ENCODE data around the gene ARHGAP23.

Gene ARHGAP23

DNA sequence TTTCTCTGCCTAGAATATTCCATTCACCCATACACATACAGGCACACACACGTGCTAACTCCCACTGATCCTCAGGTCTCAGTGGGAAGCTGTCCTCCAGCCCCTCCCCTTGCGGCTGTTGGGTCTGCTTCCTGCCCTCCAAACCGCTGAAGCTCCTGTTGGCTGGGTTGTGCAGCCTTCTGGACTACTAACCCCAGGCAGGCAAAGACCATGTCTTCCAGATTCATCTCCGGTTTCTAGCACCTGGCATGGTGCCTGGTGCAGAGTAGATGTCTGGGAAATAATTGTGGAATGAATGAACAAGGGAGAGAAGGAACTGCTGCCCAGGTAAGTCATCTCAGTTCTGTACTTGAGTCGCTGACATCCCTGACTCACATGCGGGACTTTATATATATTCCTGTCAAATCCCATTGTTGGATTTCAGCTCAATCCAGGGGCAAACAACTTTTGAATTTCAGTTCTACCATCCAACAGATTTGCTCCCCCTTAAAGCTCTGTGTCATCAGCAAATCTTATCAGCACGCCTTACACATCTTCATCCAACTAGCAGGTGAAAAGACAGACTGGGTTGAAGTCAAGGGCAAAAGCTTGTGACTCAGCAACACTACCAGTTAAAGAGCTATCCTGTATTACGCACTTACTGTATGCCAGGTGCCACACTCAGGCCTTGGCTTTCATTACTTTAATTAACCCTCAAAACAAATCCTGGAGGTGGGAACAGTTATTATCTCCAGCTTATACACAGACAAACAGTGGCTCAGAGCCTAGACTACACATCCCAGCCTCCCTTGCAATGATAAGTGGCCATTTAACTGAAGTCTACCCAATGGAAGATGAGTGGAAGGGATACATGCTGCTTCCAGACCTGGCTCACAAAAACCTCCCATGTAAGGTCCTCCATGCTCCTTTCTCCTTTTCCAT lies 126.4 kb downstream of the ARHGAP23 start:
- DNase-seq = no peak

DNA sequence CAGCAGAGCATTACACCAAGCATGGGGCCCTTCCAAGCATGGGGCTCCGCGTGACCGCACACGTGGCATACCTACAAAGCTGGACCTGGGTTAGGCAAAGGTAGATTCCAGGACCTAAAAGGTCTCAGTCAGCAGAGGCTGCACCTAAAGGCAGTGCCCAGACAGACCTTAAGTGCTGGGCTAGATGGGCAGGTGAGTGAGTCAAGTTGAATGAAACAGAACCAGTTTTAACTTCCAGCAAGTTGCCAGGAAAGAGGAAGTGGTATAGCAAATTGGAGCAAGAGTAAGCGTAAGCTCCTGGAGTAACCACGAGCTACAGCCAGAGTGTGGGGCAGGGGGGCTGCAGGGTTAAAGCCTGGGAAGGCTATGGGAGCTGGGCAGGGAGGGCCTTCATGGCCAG lies 128.0 kb downstream of the ARHGAP23 start:
- DNase-seq = no peak

DNA sequence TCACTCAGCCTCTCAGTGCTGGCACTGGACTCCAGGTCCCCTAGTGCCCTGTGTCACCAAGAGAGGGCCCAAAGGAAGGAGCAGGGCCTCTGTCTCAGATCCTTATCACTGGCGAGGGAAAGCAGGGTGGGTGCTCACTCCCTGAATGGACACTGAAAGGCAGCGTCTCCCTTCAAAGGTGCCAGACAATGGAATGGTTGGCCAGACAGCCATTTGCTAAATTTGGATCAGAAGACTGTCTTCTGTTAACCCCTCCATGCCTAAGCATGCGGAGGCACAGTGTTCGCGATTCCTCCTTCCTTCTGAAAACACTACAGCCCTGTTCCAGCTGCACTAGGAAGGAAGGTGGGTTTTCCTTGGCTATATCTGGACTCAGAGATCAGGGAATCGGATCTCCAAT lies 129.1 kb downstream of the ARHGAP23 start:
- DNase-seq = no peak

DNA sequence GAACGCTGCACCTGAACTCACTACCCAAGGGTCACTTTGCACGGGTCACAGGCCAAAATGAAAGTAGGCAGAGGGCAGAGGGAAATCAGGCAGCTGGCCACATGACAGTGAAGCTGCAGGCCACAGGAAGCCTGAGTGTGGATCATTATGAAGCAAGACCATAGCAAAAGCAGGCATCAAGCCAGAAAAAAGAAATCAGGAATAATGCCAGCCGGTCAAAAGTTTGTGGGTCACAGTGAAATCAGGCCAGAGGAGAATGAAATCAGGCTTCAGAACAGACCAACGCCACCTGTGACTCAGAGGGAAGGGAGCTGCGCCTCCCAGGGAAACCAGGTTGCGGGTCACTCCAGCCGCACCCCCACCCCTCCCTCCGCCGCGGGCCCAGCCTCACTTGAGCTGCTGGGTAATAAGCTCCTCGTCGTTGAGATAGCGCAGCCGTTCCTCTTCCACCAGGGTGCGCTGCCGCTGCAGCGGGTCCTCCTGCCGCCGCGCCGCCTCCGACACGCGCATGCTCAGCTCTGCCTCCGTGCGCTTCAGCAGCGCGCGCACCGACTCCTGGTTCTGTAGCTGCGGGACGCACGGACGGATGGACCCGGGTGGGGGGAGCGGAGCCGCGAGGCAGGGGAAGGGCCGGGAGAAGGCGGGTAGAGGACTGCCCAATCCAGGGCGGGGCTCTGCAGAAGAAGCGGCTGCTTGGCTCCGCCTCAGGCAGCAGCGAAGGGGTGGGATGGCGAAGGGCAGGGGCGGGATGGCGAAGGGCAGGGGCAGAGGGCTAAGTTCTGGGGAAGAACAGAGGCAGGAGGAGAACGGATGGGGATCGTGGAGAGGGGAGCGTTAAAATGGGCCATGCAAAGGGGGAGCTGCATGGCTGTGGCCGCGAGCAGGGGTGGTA lies 129.8 kb downstream of the ARHGAP23 start:
- peak; percentile 70 to 91 for DNase-seq

DNA sequence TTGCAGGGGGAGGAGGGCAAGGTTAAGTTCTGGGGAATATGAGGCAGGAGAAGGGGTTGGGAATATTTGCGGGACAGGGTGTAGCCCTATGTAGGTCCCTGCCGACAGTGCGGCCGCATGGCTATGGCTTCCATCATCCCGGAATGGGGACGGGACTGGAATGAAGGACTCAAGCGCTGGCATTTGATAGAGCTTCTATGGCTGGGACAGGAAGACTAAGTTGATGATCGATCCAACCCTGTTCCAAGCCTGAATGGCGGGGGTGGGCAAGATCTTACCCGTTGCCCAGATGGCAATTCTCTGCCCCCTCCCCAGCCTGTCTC lies 130.4 kb downstream of the ARHGAP23 start:
- DNase-seq = no peak

DNA sequence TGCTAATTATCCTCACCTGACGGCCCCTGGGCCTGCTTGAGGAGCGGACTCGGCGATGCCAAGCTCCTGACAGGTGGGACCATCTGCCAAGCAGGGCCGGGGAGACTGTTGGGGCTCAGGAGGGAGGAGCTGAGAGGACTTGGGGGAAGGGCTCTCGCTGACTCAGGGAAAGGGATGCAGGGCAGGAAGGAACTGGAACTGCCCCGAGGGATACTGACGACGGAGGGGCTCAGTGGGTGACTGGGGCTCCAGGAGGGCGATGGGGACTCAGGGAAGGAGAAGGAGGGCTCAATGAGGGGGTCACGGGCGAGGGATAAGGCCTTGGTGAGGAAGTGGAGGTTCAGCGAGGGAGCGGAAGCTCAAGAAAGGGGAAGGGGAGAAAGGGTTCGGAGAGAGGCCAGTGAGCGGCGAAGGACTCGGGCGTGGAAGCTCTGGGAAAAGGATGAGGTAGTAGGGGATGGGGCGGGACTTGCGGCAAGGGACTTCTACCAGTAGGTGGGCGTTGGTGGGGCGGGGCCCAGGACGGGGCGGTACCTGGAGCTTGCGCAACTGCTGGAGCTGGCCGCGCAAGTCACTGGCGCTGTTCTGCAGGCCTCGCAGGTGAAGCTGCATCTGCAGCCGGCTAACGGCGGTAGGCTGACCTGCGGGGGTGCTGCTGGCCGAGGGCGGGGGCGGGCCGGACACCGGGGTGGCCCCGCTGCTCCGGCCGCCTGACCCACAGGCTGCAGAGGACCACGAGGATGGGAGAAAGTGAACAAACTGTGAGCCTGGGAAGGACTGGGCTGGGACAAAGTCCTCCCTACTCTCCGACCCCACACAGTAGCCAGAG lies 131.0 kb downstream of the ARHGAP23 start:
- DNase-seq = peak in 1 of 2 experiments; percentile 27

DNA sequence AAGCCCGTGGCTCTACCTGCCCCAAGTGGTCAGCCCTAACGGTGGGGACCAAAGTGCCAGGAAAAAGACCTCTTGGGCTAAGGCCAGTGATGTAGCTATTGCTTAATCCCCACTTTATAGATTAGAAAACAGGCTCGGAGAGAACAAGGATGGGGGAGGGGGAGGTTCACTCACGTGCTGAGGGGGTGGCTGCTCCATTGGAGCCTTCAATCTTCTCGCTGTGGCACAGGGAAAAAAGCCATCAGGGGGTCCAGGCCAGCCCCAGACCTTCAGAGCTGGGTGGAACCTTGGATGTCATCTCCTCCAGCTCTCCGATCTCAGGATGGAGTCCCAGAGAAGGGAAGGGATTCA lies 131.6 kb downstream of the ARHGAP23 start:
- no peak for DNase-seq

DNA sequence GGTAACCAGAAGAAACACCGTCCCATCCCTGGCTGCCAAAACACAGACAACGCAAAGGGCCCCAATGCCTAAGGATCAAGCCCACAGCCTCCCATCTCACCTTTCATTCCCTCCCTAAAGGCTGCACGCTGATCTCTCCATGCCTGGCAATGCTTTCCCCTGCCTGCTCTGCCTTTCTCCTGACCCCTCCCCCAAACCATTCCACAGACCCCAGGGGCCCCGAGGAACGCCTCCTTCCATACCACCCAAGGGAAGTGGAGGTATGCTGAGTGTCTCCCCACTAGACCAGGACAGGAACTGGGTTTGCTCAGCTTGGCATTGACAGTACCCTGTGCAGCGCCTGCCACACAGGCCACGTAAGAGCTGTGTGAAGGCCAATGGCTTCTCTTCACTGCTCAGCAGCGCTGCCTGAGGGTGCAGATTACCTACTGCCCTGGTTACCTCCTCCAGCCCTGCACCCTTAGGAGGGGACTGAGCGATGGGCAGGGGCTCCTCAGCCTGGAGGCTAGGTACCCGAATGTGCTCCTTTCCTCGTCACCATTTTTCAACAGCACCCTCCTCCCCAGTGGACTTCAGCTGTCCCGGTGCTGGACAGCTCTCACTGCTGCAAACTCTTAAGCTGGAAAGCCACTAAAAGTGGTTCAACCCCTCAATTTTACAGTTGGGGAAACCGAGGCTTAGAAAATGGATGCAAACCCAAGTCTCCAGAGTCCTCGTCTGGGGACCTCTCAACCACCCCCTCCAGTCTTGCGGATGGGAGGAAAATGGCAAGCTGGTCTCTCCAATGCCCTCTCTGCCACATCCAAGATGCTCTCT lies 132.4 kb downstream of the ARHGAP23 start:
- DNase-seq = no peak

DNA sequence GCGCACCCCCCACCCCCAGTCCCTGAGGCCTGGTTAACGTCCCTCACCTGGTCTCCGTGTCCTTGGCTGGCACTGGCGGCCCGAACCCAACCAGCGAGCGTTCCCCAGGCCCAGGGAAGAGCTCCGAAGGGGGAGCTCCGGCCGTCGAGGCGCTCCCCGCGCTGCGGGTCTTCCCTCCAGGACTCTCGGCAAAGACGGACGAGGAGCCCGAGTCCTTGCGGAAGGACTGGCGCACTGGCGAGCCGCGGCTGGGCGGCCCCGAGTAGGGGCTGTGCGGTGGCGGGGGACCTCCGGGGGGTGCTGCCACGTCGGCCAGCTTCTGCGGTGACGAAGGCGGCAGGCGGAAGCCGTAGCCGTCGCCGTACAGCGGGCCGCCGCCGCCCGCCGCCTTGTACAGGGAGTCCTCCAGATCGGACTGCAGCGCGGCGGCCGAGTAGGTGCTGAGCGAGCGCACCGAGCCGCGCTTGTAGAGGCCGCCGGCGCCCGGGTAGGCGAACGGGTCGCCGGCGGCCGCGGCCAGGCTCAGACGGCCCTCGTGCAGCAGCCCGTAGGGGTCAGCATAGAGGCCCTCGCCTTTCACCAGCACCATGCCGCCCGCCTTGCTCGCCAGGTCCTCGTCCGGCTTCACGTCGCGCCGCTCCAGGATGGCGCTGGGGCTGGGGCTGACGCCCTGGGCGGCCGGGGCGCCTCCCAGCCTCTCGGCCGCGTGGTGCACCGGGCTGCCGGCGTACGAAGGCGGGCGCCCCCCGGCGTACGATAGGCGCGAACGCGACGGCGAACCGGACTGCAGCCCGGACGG lies 133.4 kb downstream of the ARHGAP23 start:
- DNase-seq = no peak

Data from SW 1271 (cell line).